H1 (cell line): Measurements from ENCODE around the gene MYO18A. TPM values are rescaled to one million over a fixed set of nuclear protein-coding genes. Genes with fewer than 3 reads are reported as not detected.

Experiments used
- CTCF ChIA-PET: fragments of 300-600 bp; sonication (Branson Sonifier 250); formaldehyde crosslinking; loops from one replicate; lab custom pipeline; 2021; ENCODE audit not compliant: partially characterized antibody; lab: Charles Lee
- POLR2A ChIA-PET: fragments of 300-600 bp; sonication (Branson Sonifier 250); formaldehyde crosslinking; loops from one replicate; lab custom pipeline; 2021; ENCODE audit warnings: inconsistent platforms; ENCODE audit not compliant: partially characterized antibody; lab: Charles Lee
- DNase-seq, 2 experiments: peaks; one replicate each; pipeline versions ENCODE4 v3.0.0 to v3.0.0-alpha.2; 2010 to 2022; ENCODE audit warnings: low spot score in 2 of 2, low read depth in 1 of 2, mixed read lengths in 1 of 2
- FAIRE-seq: peaks from 2 replicates; lab custom pipeline; 2011; peaks lifted over from hg19 to GRCh38; lab: Jason Lieb, UNC
- H2AFZ ChIP-seq: 2 replicates; pipeline ENCODE4 v1.8.1; 2012; ENCODE audit warnings: low read length, inconsistent platforms
- H2AK5ac ChIP-seq: 2 replicates; pipeline ENCODE4 v1.6.1; 2013; ENCODE audit warnings: low read depth, low read length
- H2BK120ac ChIP-seq: replicated peaks from 2 replicates; pipeline ENCODE3; 2013; ENCODE audit warnings: low read depth, low read length, inconsistent platforms
- H2BK12ac ChIP-seq: 2 replicates; pipeline ENCODE4 v1.6.1; 2013; ENCODE audit warnings: low read depth, low read length
- H2BK15ac ChIP-seq: 2 replicates; pipeline ENCODE4 v1.6.1; 2013; ENCODE audit warnings: low read length
- H2BK20ac ChIP-seq: 2 replicates; pipeline ENCODE4 v1.6.1; 2013; ENCODE audit warnings: low read length
- H2BK5ac ChIP-seq: 2 replicates; pipeline ENCODE4 v1.6.1; 2013; ENCODE audit warnings: low read depth, low read length
- H3K14ac ChIP-seq: 2 replicates; pipeline ENCODE4 v1.6.1; 2013; ENCODE audit warnings: inconsistent platforms; ENCODE audit not compliant: insufficient read length
- H3K18ac ChIP-seq: 2 replicates; pipeline ENCODE4 v1.6.1; 2013; ENCODE audit warnings: low read length; ENCODE audit errors: extremely low read depth
- H3K23ac ChIP-seq: 2 replicates; pipeline ENCODE4 v1.6.1; 2013; ENCODE audit warnings: inconsistent platforms; ENCODE audit not compliant: insufficient read length
- H3K23me2 ChIP-seq: 2 replicates; pipeline ENCODE4 v1.6.1; 2013; ENCODE audit warnings: low read depth, low read length
- H3K27ac ChIP-seq: 2 replicates; pipeline ENCODE4 v1.6.1; 2011; ENCODE audit warnings: low read depth, low read length, inconsistent platforms
- H3K27me3 ChIP-seq, 4 experiments: replicated peaks in 1 of 4; 1 replicate in 1 of 4; 2 replicates in 3 of 4; pipeline versions ENCODE4 v1.6.1 to v1.8.1; 2011 to 2013; ENCODE audit warnings: low read length in 3 of 4, mild to moderate bottlenecking in 3 of 4, inconsistent platforms in 2 of 4, mixed read lengths in 2 of 4, moderate library complexity in 1 of 4; ENCODE audit not compliant: control insufficient read depth in 3 of 4, insufficient read depth in 3 of 4; ENCODE audit errors: extremely low read depth in 1 of 4
- H3K36me3 ChIP-seq, 4 experiments: 2 replicates each; pipeline versions ENCODE4 v1.6.1 to v1.8.1; 2011 to 2013; ENCODE audit warnings: mild to moderate bottlenecking in 4 of 4, low read length in 3 of 4, moderate library complexity in 2 of 4, control low read depth in 1 of 4, inconsistent platforms in 1 of 4; ENCODE audit not compliant: insufficient read depth in 4 of 4, control insufficient read depth in 2 of 4
- H3K4ac ChIP-seq: replicated peaks from 2 replicates; pipeline ENCODE3; 2013; ENCODE audit warnings: low read length, low read depth, mixed read lengths, inconsistent platforms; ENCODE audit not compliant: insufficient read length
- H3K4me1 ChIP-seq, 4 experiments: replicated peaks in 1 of 4; 1 replicate in 1 of 4; 2 replicates in 3 of 4; pipeline versions ENCODE4 v1.6.1 to v1.8.1; 2011 to 2013; ENCODE audit warnings: low read length in 3 of 4, inconsistent platforms in 2 of 4, mixed read lengths in 1 of 4; ENCODE audit not compliant: insufficient read depth in 4 of 4, control insufficient read depth in 3 of 4
- H3K4me2 ChIP-seq, 2 experiments: 2 replicates each; pipeline versions ENCODE4 v1.6.1 to v1.8.1; 2011 to 2013; ENCODE audit warnings: low read depth in 2 of 2, low read length in 2 of 2, control low read depth in 1 of 2, inconsistent platforms in 1 of 2, mild to moderate bottlenecking in 1 of 2; ENCODE audit not compliant: insufficient read depth in 1 of 2
- H3K4me3 ChIP-seq, 4 experiments: fragments of 200-600, 300-600 bp in 1 of 4; sonication (generic), shearing (Covaris generic), sonication (Bioruptor Twin) in 1 of 4; 2 replicates each; pipeline versions ENCODE4 v1.5.1 to v1.8.1; 2011 to 2016; ENCODE audit warnings: low read length in 4 of 4, low read depth in 3 of 4, control low read depth in 2 of 4, inconsistent platforms in 2 of 4, mild to moderate bottlenecking in 2 of 4, mixed read lengths in 1 of 4, moderate library complexity in 1 of 4; ENCODE audit not compliant: insufficient read depth in 2 of 4; ENCODE audit errors: extremely low read depth in 1 of 4
- H3K56ac ChIP-seq: replicated peaks from 2 replicates; pipeline ENCODE3; 2013; ENCODE audit warnings: low read depth, mild to moderate bottlenecking, mixed read lengths, low read length, inconsistent platforms; ENCODE audit not compliant: insufficient read length
- H3K79me1 ChIP-seq: 2 replicates; pipeline ENCODE4 v1.6.1; 2013; ENCODE audit warnings: low read depth, low read length, control low read depth
- H3K79me2 ChIP-seq, 2 experiments: 2 replicates each; pipeline versions ENCODE4 v1.6.1 to v1.8.1; 2012 to 2013; ENCODE audit warnings: low read length in 2 of 2, mild to moderate bottlenecking in 2 of 2, inconsistent platforms in 1 of 2; ENCODE audit not compliant: insufficient read depth in 2 of 2, control insufficient read depth in 1 of 2
- H3K9ac ChIP-seq, 4 experiments: replicated peaks in 1 of 4; 1 replicate in 1 of 4; 2 replicates in 3 of 4; pipeline versions ENCODE4 v1.6.1 to v1.8.1; 2011 to 2013; ENCODE audit warnings: low read depth in 3 of 4, low read length in 3 of 4, control low read depth in 2 of 4, mild to moderate bottlenecking in 2 of 4, moderate library complexity in 2 of 4, inconsistent platforms in 1 of 4; ENCODE audit errors: extremely low read depth in 1 of 4
- H3K9me3 ChIP-seq, 2 experiments: 2 replicates each; pipeline versions ENCODE4 v1.6.1 to v1.8.1; 2012 to 2013; ENCODE audit warnings: mild to moderate bottlenecking in 2 of 2, moderate library complexity in 2 of 2, control low read depth in 1 of 2, inconsistent platforms in 1 of 2, low read depth in 1 of 2, low read length in 1 of 2, mixed read lengths in 1 of 2; ENCODE audit not compliant: insufficient read depth in 2 of 2
- H4K20me1 ChIP-seq, 2 experiments: replicated peaks in 1 of 2; 2 replicates each; pipeline versions ENCODE3 to v1.8.1; 2011 to 2013; ENCODE audit warnings: inconsistent platforms in 2 of 2, low read length in 2 of 2, mild to moderate bottlenecking in 1 of 2; ENCODE audit not compliant: insufficient read depth in 2 of 2, control insufficient read depth in 1 of 2
- H4K5ac ChIP-seq: 2 replicates; pipeline ENCODE4 v1.6.1; 2013; ENCODE audit warnings: low read length, low read depth, mixed read lengths, inconsistent platforms; ENCODE audit not compliant: insufficient read length
- H4K8ac ChIP-seq: 2 replicates; pipeline ENCODE4 v1.8.0; 2013; ENCODE audit warnings: mild to moderate bottlenecking, moderate library complexity, low read length, inconsistent platforms; ENCODE audit not compliant: insufficient read depth; ENCODE audit errors: extremely low read depth
- H4K91ac ChIP-seq: replicated peaks from 2 replicates; pipeline ENCODE3; 2013; ENCODE audit warnings: low read length, mixed read lengths, inconsistent platforms; ENCODE audit not compliant: insufficient read length
- CTCF ChIP-seq, 3 experiments: IDR thresholded peaks; 1 replicate in 2 of 3; 2 replicates in 1 of 3; pipeline versions ENCODE4 v1.5.1 to v1.6.1; 2011; ENCODE audit warnings: low read length in 3 of 3, mild to moderate bottlenecking in 3 of 3, inconsistent platforms in 2 of 3, low read depth in 1 of 3, moderate library complexity in 1 of 3; ENCODE audit not compliant: insufficient read depth in 1 of 3; ENCODE audit errors: control extremely low read depth in 1 of 3
- E2F6 ChIP-seq: IDR thresholded peaks from 2 replicates; pipeline ENCODE4 v1.6.1; 2012; ENCODE audit warnings: inconsistent platforms
- EGR1 ChIP-seq: IDR thresholded peaks from 2 replicates; pipeline ENCODE4 v1.6.1; 2011; ENCODE audit warnings: low read depth, low read length, borderline replicate concordance
- KDM5A ChIP-seq: fragments of 200-600 bp; IDR thresholded peaks from 2 replicates; pipeline ENCODE4 v1.7.1; 2012; ENCODE audit warnings: mild to moderate bottlenecking, low read length, inconsistent platforms, mixed read lengths
- MAX ChIP-seq: IDR thresholded peaks from 2 replicates; pipeline ENCODE4 v1.6.1; 2012; ENCODE audit warnings: inconsistent platforms
- PHF8 ChIP-seq: fragments of 200-600 bp; sonication (generic); conservative IDR thresholded peaks from 2 replicates; pipeline ENCODE4 v1.7.1; 2012; ENCODE audit warnings: low read depth, mild to moderate bottlenecking, inconsistent platforms, low read length, moderate library complexity
- SIN3A ChIP-seq, 2 experiments: IDR thresholded peaks in 1 of 2; conservative IDR thresholded peaks in 1 of 2; 2 replicates each; pipeline ENCODE4 v1.6.1; 2011 to 2012; ENCODE audit warnings: low read length in 2 of 2, improper control_type of control experiment in 1 of 2, low read depth in 1 of 2, mild to moderate bottlenecking in 1 of 2
- SIRT6 ChIP-seq: IDR thresholded peaks from one replicate; pipeline ENCODE4 v1.7.1; 2012; ENCODE audit warnings: low read length, inconsistent platforms
- WGBS, 2 experiments: shearing (Covaris generic) in 1 of 2; methylation state at CpG; one replicate each; pipeline versions ENCODE4 v1.1.6 to v1.1.7; 2013 to 2015; ENCODE audit warnings: low lambda C conversion rate in 2 of 2, mixed read lengths in 2 of 2, inconsistent platforms in 1 of 2, low coverage in 1 of 2, missing lambda C conversion rate in 1 of 2; ENCODE audit not compliant: insufficient replicate concordance in 2 of 2, insufficient coverage in 1 of 2, insufficient read length in 1 of 2; ENCODE audit errors: extremely low coverage in 1 of 2, missing lambda C conversion rate in 1 of 2; 5-methylcytosine and 5-hydroxymethylcytosine counted together
- polyA plus RNA-seq, 7 experiments: library from polyadenylated mRNA; depleted of rRNA in 3 of 7; stranded (reverse) in 5 of 7; unstranded in 2 of 7; fragments of >200 nt in 5 of 7; fragments of 200-250 nt in 2 of 7; gene quantifications; 1 replicate in 5 of 7; 2 replicates in 1 of 7; 4 replicates in 1 of 7; pipeline versions ENCODE4 v1.2.1 to v1.2.3, GENCODE V29; 2011 to 2013; ENCODE audit warnings: missing spikeins in 2 of 7, mixed read lengths in 2 of 7
- total RNA-seq: library from RNA; stranded (reverse); fragmentation: NEBNext Ultra II Directional; extraction: Animal tissue kit (Norgen Biotek cat#: 25700); gene quantifications from 2 replicates; pipeline ENCODE4 v1.2.1, GENCODE V29; 2021

MYO18A gene
- total and polyA plus RNA-seq, 2 of the 8 experiments (the other 6 are each of a cell fraction or from before 2014, with no cell fraction given), result 7.6 to 43.8 TPM

GRCh38 chr17:29165800-29166506 is 14.2 kb downstream of the MYO18A start:
- ChIA-PET POLR2A (interaction anchor here (1.2 to 6.1 kb wide), 3 partner anchors 12 to 18 kb away, joined by 3 to 34 read pairs (median 4); partner anchors contain the start of gene MYO18A), CTCF (interaction anchor here (0.9 to 42.5 kb wide), 7 partner anchors 12 to 204 kb away, joined by 3 to 731 read pairs (median 3); partner anchors contain the start of gene MYO18A)
- FAIRE-seq, result no peak
- TF ChIP-seq EGR1 (no peak), SIRT6 (no peak), CTCF (IDR thresholded peaks at IDR 0.05; ENCODE audit: control extremely low read depth in 1 of 3, insufficient read depth in 1 of 3, low read depth in 1 of 3, low read length in 3 of 3) (no peak), KDM5A (no peak), E2F6 (0 out of 2 replicates have a peak, but pooled peaks have one; percentile 40), PHF8 (no peak), SIN3A (conservative IDR thresholded peaks at IDR 0.05 in 1 of 2, IDR thresholded peaks at IDR 0.05 in 1 of 2; ENCODE audit: low read depth in 1 of 2, low read length in 2 of 2) (no peak), MAX (no peak)

More at GRCh38 chr17:29165800-29166506, 14.2 kb downstream of the MYO18A start:
- Histone ChIP-seq H2BK20ac (no peak overlapping the region), H3K9me3 (no peaks in the 10 kb centered on the region), H3K18ac (no peak overlapping the region), H2BK5ac (no peak overlapping the region), H3K4me1 (no peaks in the 10 kb centered on the region; a peak in 1 of 7 replicates), H4K5ac (no peak overlapping the region), H3K14ac (no peak overlapping the region), H4K20me1 (peaks cover 0 to 9% of the 10 kb centered on the region in 2 experiments), H3K4me2 (no peak overlapping the region), H3K27ac (no peak overlapping the region), H4K91ac (no peak overlapping the region), H3K79me1 (peaks cover 1% of the 10 kb centered on the region), H3K56ac (no peak overlapping the region), H3K79me2 (peaks cover 0 to 10% of the 10 kb centered on the region in 2 experiments; a peak in 1 of 4 replicates), H2BK12ac (no peak overlapping the region), H3K23ac (no peak overlapping the region), H2AK5ac (no peak overlapping the region), H4K8ac (no peak overlapping the region; the same call in 1 of the 2 replicates), H3K9ac (no peak overlapping the region), H3K4me3 (no peak overlapping the region), H2BK120ac (no peak overlapping the region), H3K4ac (no peak overlapping the region), H3K27me3 (no peaks in the 10 kb centered on the region), H3K23me2 (no peaks in the 10 kb centered on the region), H2AFZ (no peak overlapping the region), H2BK15ac (no peak overlapping the region), H3K36me3 (peaks cover 0 to 13% (median 3%) of the 10 kb centered on the region in 4 experiments; a peak in 3 of 8 replicates)
- 88% methylated on average over 30 of the region's 32 CpGs; no CpG with 5 or more reads in 1 of the 2 experiments for WGBS, 2 experiments
- no peak for DNase-seq
